ENCODE data around the gene GSDME.

GSDME gene

GRCh38 chr7:24697416-24697815 lies 59.8 kb downstream of the GSDME start:
- TF ChIP-seq CTCF (IDR thresholded peaks at IDR 0.05; ENCODE audit: insufficient read depth, missing control alignments), result no peak
- FAIRE-seq (no peak), DNase-seq (ENCODE audit: insufficient read length, low spot score) (no peak)

GRCh38 chr7:24692592-24692991 lies 64.7 kb downstream of the GSDME start:
- peak; percentile 78 for FAIRE-seq
- TF ChIP-seq CTCF (IDR thresholded peaks at IDR 0.05; ENCODE audit: insufficient read depth, missing control alignments), result no peak
- no peak for DNase-seq (ENCODE audit: insufficient read length, low spot score)

- no peak for FAIRE-seq
- DNase-seq (ENCODE audit: insufficient read length, low spot score), result no peak
- no peak for TF ChIP-seq CTCF (IDR thresholded peaks at IDR 0.05; ENCODE audit: insufficient read depth, missing control alignments)
Observed at GRCh38 chr7:24690251-24690650, 67.0 kb downstream of the GSDME start.

- no peak for FAIRE-seq
- DNase-seq (ENCODE audit: insufficient read length, low spot score), result no peak
Observed at GRCh38 chr7:24685708-24686107, 71.6 kb downstream of the GSDME start.

GRCh38 chr7:24670782-24671181 lies 86.5 kb downstream of the GSDME start:
- DNase-seq (ENCODE audit: insufficient read length, low spot score) (no peak), FAIRE-seq (no peak)
- TF ChIP-seq CTCF (IDR thresholded peaks at IDR 0.05; ENCODE audit: insufficient read depth, missing control alignments), result no peak

More at GRCh38 chr7:24685708-24686107, 71.6 kb downstream of the GSDME start:
- no peak for TF ChIP-seq CTCF (IDR thresholded peaks at IDR 0.05; ENCODE audit: insufficient read depth, missing control alignments)

- FAIRE-seq, result no peak
- DNase-seq (ENCODE audit: insufficient read length, low spot score), result no peak
- TF ChIP-seq CTCF (IDR thresholded peaks at IDR 0.05; ENCODE audit: insufficient read depth, missing control alignments), result no peak
Observed at GRCh38 chr7:24669971-24670591, 87.2 kb downstream of the GSDME start.

GRCh38 chr7:24668927-24669635 lies 88.2 kb downstream of the GSDME start:
- no peak for FAIRE-seq
- no peak for TF ChIP-seq CTCF (IDR thresholded peaks at IDR 0.05; ENCODE audit: insufficient read depth, missing control alignments)
- no peak for DNase-seq (ENCODE audit: insufficient read length, low spot score)

All from D721Med (cell line).